ENCODE data around the gene UCHL3.
A peak's percentile ranks its signal among the peaks of the same experiment; 100 is the strongest.

The UCHL3 gene

GRCh38 chr13:75550159-75550567 is 572 bp downstream of the UCHL3 start:
- no peak for DNase-seq

GRCh38 chr13:75554464-75554863 is 4.9 kb downstream of the UCHL3 start:
- DNase-seq = no peak

GRCh38 chr13:75554981-75555380 is 5.4 kb downstream of the UCHL3 start:
- DNase-seq = no peak

- no peak for DNase-seq
Measured at GRCh38 chr13:75555836-75556235, 6.2 kb downstream of the UCHL3 start.

- no peak for DNase-seq
Measured at GRCh38 chr13:75556961-75557360, 7.4 kb downstream of the UCHL3 start.

GRCh38 chr13:75558145-75558840 is 8.7 kb downstream of the UCHL3 start:
- no peak for DNase-seq

- no peak for DNase-seq
Measured at GRCh38 chr13:75566658-75567057, 17.1 kb downstream of the UCHL3 start.

- DNase-seq = peak in 1 of 5 experiments; percentile 22
Measured at GRCh38 chr13:75569576-75569975, 20.0 kb downstream of the UCHL3 start.

GRCh38 chr13:75579529-75579928 is 29.9 kb downstream of the UCHL3 start:
- DNase-seq = no peak

GRCh38 chr13:75581874-75582640 is 32.5 kb downstream of the UCHL3 start:
- no peak for DNase-seq

- DNase-seq = no peak
Measured at GRCh38 chr13:75583091-75583490, 33.5 kb downstream of the UCHL3 start.

- DNase-seq = no peak
Measured at GRCh38 chr13:75585153-75585552, 35.6 kb downstream of the UCHL3 start.

- no peak for DNase-seq
Measured at GRCh38 chr13:75587679-75588078, 38.1 kb downstream of the UCHL3 start.

GRCh38 chr13:75596657-75597182 is 47.1 kb downstream of the UCHL3 start:
- no peak for DNase-seq

GRCh38 chr13:75600371-75600770 is 50.8 kb downstream of the UCHL3 start:
- DNase-seq = no peak

GRCh38 chr13:75603038-75603437 is 53.4 kb downstream of the UCHL3 start:
- no peak for DNase-seq

GRCh38 chr13:75607447-75607846 is 57.9 kb downstream of the UCHL3 start:
- DNase-seq = no peak

GRCh38 chr13:75610466-75610865 is 60.9 kb downstream of the UCHL3 start:
- no peak for DNase-seq

GRCh38 chr13:75612354-75612753 is 62.8 kb downstream of the UCHL3 start:
- DNase-seq = no peak

GRCh38 chr13:75617230-75617629 is 67.6 kb downstream of the UCHL3 start:
- no peak for DNase-seq

GRCh38 chr13:75618308-75618707 is 68.7 kb downstream of the UCHL3 start:
- DNase-seq = no peak

- no peak for DNase-seq
Measured at GRCh38 chr13:75620020-75620419, 70.4 kb downstream of the UCHL3 start.

GRCh38 chr13:75621147-75621546 is 71.6 kb downstream of the UCHL3 start:
- no peak for DNase-seq

- no peak for DNase-seq
Measured at GRCh38 chr13:75628801-75629200, 79.2 kb downstream of the UCHL3 start.

All from T-helper 2 cell (primary cell).